Measurements from ENCODE around the gene TNFAIP8L3.
A peak's percentile ranks its signal among the peaks of the same experiment; 100 is the strongest.
"Not testable (repeated sequence)": the region's sequence is repeated elsewhere in the genome, so short reads cannot be mapped to it uniquely, and the experiment has no call there.

TNFAIP8L3 gene

GRCh38 chr15:51094606-51095569, at the start of gene TNFAIP8L3:
TNFAIP8L3 (minus strand) TSS chr15:51094906; CDS start chr15:51094595, 311 bp downstream.
- TF ChIP-seq CTCF (IDR thresholded peaks at IDR 0.05; ENCODE audit: low read length, missing control alignments): no peak
- DNase-seq (ENCODE audit: low read depth): peak; percentile 56
- peak within 1 kb of the TSS; percentile 78 for H3K4me3 ChIP-seq (replicated peaks; ENCODE audit: low read depth, low read length)

GRCh38 chr15:51144021-51144532, 49.4 kb upstream of the TNFAIP8L3 start:
- DNase-seq (ENCODE audit: low read depth): peak; percentile 90
- TF ChIP-seq CTCF (IDR thresholded peaks at IDR 0.05; ENCODE audit: low read length, missing control alignments): no peak

GRCh38 chr15:51140347-51140746, 45.6 kb upstream of the TNFAIP8L3 start:
- H3K4me3 ChIP-seq (replicated peaks; ENCODE audit: low read depth, low read length): not testable (repeated sequence)

More at GRCh38 chr15:51144021-51144532, 49.4 kb upstream of the TNFAIP8L3 start:
- no peak overlapping the region for H3K4me3 ChIP-seq (replicated peaks; ENCODE audit: low read depth, low read length)

GRCh38 chr15:51139091-51139490, 44.4 kb upstream of the TNFAIP8L3 start:
- no peak overlapping the region for H3K4me3 ChIP-seq (replicated peaks; ENCODE audit: low read depth, low read length)
- no peak for TF ChIP-seq CTCF (IDR thresholded peaks at IDR 0.05; ENCODE audit: low read length, missing control alignments)
- DNase-seq (ENCODE audit: low read depth): no peak

More at GRCh38 chr15:51140347-51140746, 45.6 kb upstream of the TNFAIP8L3 start:
- DNase-seq (ENCODE audit: low read depth): not testable (repeated sequence)

- TF ChIP-seq CTCF (IDR thresholded peaks at IDR 0.05; ENCODE audit: low read length, missing control alignments): no peak
- no peak for DNase-seq (ENCODE audit: low read depth)
- no peak overlapping the region for H3K4me3 ChIP-seq (replicated peaks; ENCODE audit: low read depth, low read length)
Measured at GRCh38 chr15:51137880-51138430, 43.2 kb upstream of the TNFAIP8L3 start.

- TF ChIP-seq CTCF (IDR thresholded peaks at IDR 0.05; ENCODE audit: low read length, missing control alignments): no peak
- no peak for DNase-seq (ENCODE audit: low read depth)
- no peak overlapping the region for H3K4me3 ChIP-seq (replicated peaks; ENCODE audit: low read depth, low read length)
Measured at GRCh38 chr15:51137024-51137423, 42.3 kb upstream of the TNFAIP8L3 start.

GRCh38 chr15:51135276-51135675, 40.6 kb upstream of the TNFAIP8L3 start:
- DNase-seq (ENCODE audit: low read depth): no peak
- no peak overlapping the region for H3K4me3 ChIP-seq (replicated peaks; ENCODE audit: low read depth, low read length)
- TF ChIP-seq CTCF (IDR thresholded peaks at IDR 0.05; ENCODE audit: low read length, missing control alignments): no peak

All from fibroblast of pulmonary artery (primary cell).